CD4-positive, alpha-beta T cell (primary cell): ENCODE results near the gene HBE1. TPM values are rescaled to one million over a fixed set of nuclear protein-coding genes. Genes with fewer than 3 reads are reported as not detected.

Experiments used
- ATAC-seq: fragments of 200-7000 bp; cut with Tn5 transposase; one replicate; pipeline ENCODE4 v1.10.0; 2022; ENCODE audit warnings: mild to moderate bottlenecking; ENCODE audit not compliant: poor library complexity
- CTCF ChIA-PET: fragments of 350-600 bp; sonication (Branson Sonifier 250); formaldehyde crosslinking; loops from one replicate; lab custom pipeline; 2021; ENCODE audit warnings: antibody characterized with exemption, inconsistent platforms; lab: Charles Lee
- POLR2A ChIA-PET: fragments of 350-600 bp; sonication (Branson Sonifier 250); formaldehyde crosslinking; loops from one replicate; lab custom pipeline; 2021; ENCODE audit warnings: antibody characterized with exemption, inconsistent platforms; lab: Charles Lee
- DNase-seq, 14 experiments: peaks; one replicate each; pipeline ENCODE4 v3.0.0-alpha.2; 2013 to 2020; ENCODE audit warnings: mixed read lengths in 2 of 14
- H3K27ac ChIP-seq, 2 donors: one replicate each; pipeline versions ENCODE4 v1.5.1 to v1.7.0; 2013; ENCODE audit warnings: low read length in 2 of 2, low read depth in 1 of 2, mild to moderate bottlenecking in 1 of 2
- H3K27me3 ChIP-seq, 2 experiments: 1 replicate in 1 of 2; 2 replicates in 1 of 2; pipeline versions ENCODE4 v1.6.1 to v1.7.0; 2013; ENCODE audit warnings: low read length in 2 of 2, control low read depth in 1 of 2, mild to moderate bottlenecking in 1 of 2, moderate library complexity in 1 of 2; ENCODE audit not compliant: insufficient read depth in 2 of 2, control insufficient read depth in 1 of 2
- H3K36me3 ChIP-seq: one replicate; pipeline ENCODE4 v1.6.1; 2013; ENCODE audit warnings: low read length, control low read depth; ENCODE audit not compliant: insufficient read depth
- H3K4me1 ChIP-seq: one replicate; pipeline ENCODE4 v1.6.1; 2013; ENCODE audit warnings: low read length, control low read depth; ENCODE audit not compliant: insufficient read depth
- H3K4me3 ChIP-seq: one replicate; pipeline ENCODE4 v1.5.1; 2013; ENCODE audit warnings: mild to moderate bottlenecking, low read length, moderate library complexity
- H3K9me3 ChIP-seq, 2 experiments: 1 replicate in 1 of 2; 2 replicates in 1 of 2; pipeline versions ENCODE4 v1.6.1 to v1.7.0; 2013; ENCODE audit warnings: low read length in 2 of 2, mild to moderate bottlenecking in 2 of 2, control low read depth in 1 of 2, moderate library complexity in 1 of 2; ENCODE audit not compliant: control insufficient read depth in 1 of 2, insufficient read depth in 1 of 2
- H3K27ac Mint-ChIP-seq: one replicate; pipeline ENCODE4 v1.8.0; 2020; ENCODE audit warnings: mixed read lengths
- H3K27me3 Mint-ChIP-seq: one replicate; pipeline ENCODE4 v1.8.0; 2021; ENCODE audit warnings: mixed read lengths
- H3K36me3 Mint-ChIP-seq: one replicate; pipeline ENCODE4 v1.8.0; 2021; ENCODE audit warnings: low read depth, mixed read lengths
- H3K4me1 Mint-ChIP-seq: one replicate; pipeline ENCODE4 v1.8.0; 2021; ENCODE audit warnings: low read depth, mixed read lengths
- H3K4me3 Mint-ChIP-seq: one replicate; pipeline ENCODE4 v1.8.0; 2020; ENCODE audit warnings: mild to moderate bottlenecking, mixed read lengths
- H3K9me3 Mint-ChIP-seq: one replicate; pipeline ENCODE4 v1.8.0; 2020; ENCODE audit warnings: mixed read lengths
- CTCF ChIP-seq: fragments of 200-600 bp; IDR thresholded peaks from one replicate; pipeline ENCODE4 v1.8.0; 2022; ENCODE audit warnings: antibody characterized with exemption, mild to moderate bottlenecking
- intact Hi-C, 2 experiments: fragments of 100-400 bp; cut with DNase I in 1 of 2; cut with micrococcal nuclease in 1 of 2; formaldehyde crosslinking; loops; one replicate each; pipeline versions ENCODE4 v1.15.1 to v1.9.0; 2023 to 2025; cut with DNase I, micrococcal nuclease
- total RNA-seq, 174 experiments: library from RNA in 2 of 174; stranded (reverse) in 2 of 174; gene quantifications; one replicate each; pipeline ENCODE4 v1.2.3 and lab custom pipeline; 2021 to 2026

HBE1 gene
- total RNA-seq, 2 experiments from 2014 or later = not detected

DNA sequence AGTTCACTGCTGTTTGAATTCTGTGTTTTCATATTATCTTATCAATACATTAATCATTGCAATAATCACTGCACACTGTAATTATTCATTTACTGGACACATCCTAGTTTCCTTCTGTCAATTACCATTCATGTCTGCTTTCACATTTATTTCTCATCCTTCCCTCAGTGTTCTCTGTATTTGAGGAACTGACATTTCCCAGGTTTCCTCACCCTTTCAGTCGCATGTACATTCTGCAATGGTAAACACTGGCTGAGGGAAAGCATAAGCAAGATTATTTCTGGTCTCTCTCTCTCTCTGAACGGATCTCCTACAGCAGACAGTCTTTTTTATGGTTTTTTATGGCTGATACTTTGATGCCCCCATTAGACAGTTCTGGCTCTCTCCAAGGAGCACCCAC is 31.3 kb downstream of the HBE1 start:
- DNase-seq (no peak), ATAC-seq (no peak)
- Mint-ChIP-seq H3K9me3 (no peaks in the 10 kb centered on the region), H3K4me1 (peaks cover 4% of the 10 kb centered on the region), H3K36me3 (no peaks in the 10 kb centered on the region), H3K4me3 (no peak overlapping the region), H3K27me3 (peaks cover 6% of the 10 kb centered on the region), H3K27ac (no peak overlapping the region)
- no peak for TF ChIP-seq CTCF
- ChIA-PET POLR2A (no interaction called here), CTCF (no interaction called here)
- intact Hi-C loops = no loop called here
- H3K27me3 ChIP-seq = no peaks in the 10 kb centered on the region
- H3K4me3 ChIP-seq = no peak overlapping the region
- H3K36me3 ChIP-seq = no peaks in the 10 kb centered on the region
- H3K4me1 ChIP-seq = no peaks in the 10 kb centered on the region
- no peaks in the 10 kb centered on the region for H3K9me3 ChIP-seq
- H3K27ac ChIP-seq = no peak overlapping the region

DNA sequence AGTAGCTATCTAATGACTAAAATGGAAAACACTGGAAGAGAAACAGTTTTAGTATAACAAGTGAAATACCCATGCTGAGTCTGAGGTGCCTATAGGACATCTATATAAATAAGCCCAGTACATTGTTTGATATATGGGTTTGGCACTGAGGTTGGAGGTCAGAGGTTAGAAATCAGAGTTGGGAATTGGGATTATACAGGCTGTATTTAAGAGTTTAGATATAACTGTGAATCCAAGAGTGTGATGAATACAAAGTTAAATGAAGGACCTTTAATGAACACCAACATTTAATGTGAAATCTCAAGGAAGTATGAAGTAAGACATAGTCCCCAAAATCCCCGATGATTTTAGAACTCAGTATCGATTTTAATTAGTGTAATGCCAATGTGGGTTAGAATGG is 32.3 kb downstream of the HBE1 start:
- TF ChIP-seq CTCF = no peak
- H3K9me3 Mint-ChIP-seq = no peaks in the 10 kb centered on the region
- H3K9me3 ChIP-seq = no peaks in the 10 kb centered on the region
- ATAC-seq = no peak
- no peak overlapping the region for H3K4me3 ChIP-seq
- H3K27me3 ChIP-seq = no peaks in the 10 kb centered on the region
- H3K36me3 Mint-ChIP-seq = no peaks in the 10 kb centered on the region
- DNase-seq = no peak
- no peak overlapping the region for H3K27ac ChIP-seq
- H3K36me3 ChIP-seq = no peaks in the 10 kb centered on the region
- H3K4me1 ChIP-seq = no peaks in the 10 kb centered on the region
- no peak overlapping the region for H3K27ac Mint-ChIP-seq
- peaks cover 6% of the 10 kb centered on the region for H3K27me3 Mint-ChIP-seq
- ChIA-PET POLR2A (no interaction called here), CTCF (no interaction called here)
- no peak overlapping the region for H3K4me3 Mint-ChIP-seq
- peaks cover 4% of the 10 kb centered on the region for H3K4me1 Mint-ChIP-seq
- intact Hi-C loops = no loop called here

GRCh38 chr11:5235364-5236095 is 34.2 kb downstream of the HBE1 start:
- CTCF ChIA-PET = no interaction called here
- H3K27ac Mint-ChIP-seq = no peak overlapping the region
- H3K9me3 ChIP-seq = no peaks in the 10 kb centered on the region
- no peaks in the 10 kb centered on the region for H3K36me3 Mint-ChIP-seq
- intact Hi-C loops = no loop called here
- POLR2A ChIA-PET = no interaction called here
- TF ChIP-seq CTCF = no peak
- no peak overlapping the region for H3K4me3 Mint-ChIP-seq
- no peak overlapping the region for H3K4me3 ChIP-seq
- no peak for DNase-seq
- no peak overlapping the region for H3K27ac ChIP-seq
- peaks cover 6% of the 10 kb centered on the region for H3K27me3 Mint-ChIP-seq
- peaks cover 4% of the 10 kb centered on the region for H3K4me1 Mint-ChIP-seq
- no peaks in the 10 kb centered on the region for H3K36me3 ChIP-seq
- no peak for ATAC-seq
- no peaks in the 10 kb centered on the region for H3K9me3 Mint-ChIP-seq
- no peaks in the 10 kb centered on the region for H3K27me3 ChIP-seq
- H3K4me1 ChIP-seq = no peaks in the 10 kb centered on the region
